GM12891 (cell line): ENCODE measurements around the gene ACSS1.

Experiments
- DNase-seq: peaks from one replicate; pipeline ENCODE4 v3.0.0; 2011; ENCODE audit warnings: low spot score; ENCODE audit not compliant: insufficient read length
- FAIRE-seq: peaks from 2 replicates; lab custom pipeline; 2011; peaks lifted over from hg19 to GRCh38; lab: Jason Lieb, UNC
- PAX5 ChIP-seq: IDR thresholded peaks from 2 replicates; pipeline ENCODE4 v1.6.1; 2011; ENCODE audit warnings: low read length, moderate library complexity, mild to moderate bottlenecking; ENCODE audit not compliant: insufficient read depth, severe bottlenecking
- POLR2A ChIP-seq: IDR thresholded peaks from 2 replicates; pipeline ENCODE4 v1.6.1; 2011; ENCODE audit warnings: low read depth, low read length, control low read depth
- POLR2AphosphoS5 ChIP-seq: IDR thresholded peaks from 2 replicates; pipeline ENCODE4 v1.6.1; 2011; ENCODE audit warnings: low read depth, low read length, control low read depth
- POU2F2 ChIP-seq: IDR thresholded peaks from 2 replicates; pipeline ENCODE4 v1.6.1; 2011; ENCODE audit warnings: low read depth, mild to moderate bottlenecking, control low read depth, low read length, moderate library complexity
- SPI1 ChIP-seq: IDR thresholded peaks from 2 replicates; pipeline ENCODE4 v1.6.1; 2011; ENCODE audit warnings: low read depth, low read length, control low read depth
- TAF1 ChIP-seq: IDR thresholded peaks from 2 replicates; pipeline ENCODE4 v1.6.1; 2011; ENCODE audit warnings: low read depth, low read length, control low read depth

ACSS1 gene

GRCh38 chr20:25016471-25016870, 41.5 kb downstream of the ACSS1 start:
- TF ChIP-seq PAX5: no peak
- TF ChIP-seq POLR2A: no peak
- TF ChIP-seq POU2F2: no peak
- TF ChIP-seq SPI1: no peak
- TF ChIP-seq POLR2AphosphoS5: no peak
- no peak for TF ChIP-seq TAF1
- no peak for FAIRE-seq

DNA sequence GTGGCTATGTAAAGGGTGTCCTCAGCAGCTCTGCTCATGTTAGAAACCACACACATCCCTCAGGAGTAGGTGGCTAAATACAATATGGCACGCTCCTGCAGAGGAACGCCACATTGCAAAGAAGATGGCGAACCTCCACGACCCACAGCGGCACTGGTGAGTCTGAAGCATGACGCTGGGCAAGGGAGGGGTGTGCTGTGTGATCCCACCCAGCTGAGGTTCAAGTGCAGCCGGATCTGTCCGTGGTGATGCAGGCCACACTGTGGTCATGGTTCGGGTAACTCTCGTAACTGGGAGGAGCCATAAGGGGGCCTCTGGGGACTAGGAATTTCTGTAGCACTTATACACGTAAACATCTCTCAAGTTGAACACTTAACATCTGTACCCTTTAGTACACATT, 42.0 kb downstream of the ACSS1 start:
- FAIRE-seq: peak; percentile 9
- TF ChIP-seq POLR2A: no peak
- no peak for TF ChIP-seq SPI1
- no peak for TF ChIP-seq TAF1
- TF ChIP-seq POU2F2: no peak
- no peak for TF ChIP-seq PAX5
- no peak for TF ChIP-seq POLR2AphosphoS5
- DNase-seq: no peak

More at GRCh38 chr20:25016471-25016870, 41.5 kb downstream of the ACSS1 start:
- no peak for DNase-seq

GRCh38 chr20:25014816-25015215, 43.1 kb downstream of the ACSS1 start:
- no peak for DNase-seq
- TF ChIP-seq PAX5: no peak
- no peak for TF ChIP-seq POLR2AphosphoS5
- no peak for TF ChIP-seq POLR2A
- TF ChIP-seq POU2F2: no peak
- no peak for TF ChIP-seq SPI1
- TF ChIP-seq TAF1: no peak
- FAIRE-seq: no peak

DNA sequence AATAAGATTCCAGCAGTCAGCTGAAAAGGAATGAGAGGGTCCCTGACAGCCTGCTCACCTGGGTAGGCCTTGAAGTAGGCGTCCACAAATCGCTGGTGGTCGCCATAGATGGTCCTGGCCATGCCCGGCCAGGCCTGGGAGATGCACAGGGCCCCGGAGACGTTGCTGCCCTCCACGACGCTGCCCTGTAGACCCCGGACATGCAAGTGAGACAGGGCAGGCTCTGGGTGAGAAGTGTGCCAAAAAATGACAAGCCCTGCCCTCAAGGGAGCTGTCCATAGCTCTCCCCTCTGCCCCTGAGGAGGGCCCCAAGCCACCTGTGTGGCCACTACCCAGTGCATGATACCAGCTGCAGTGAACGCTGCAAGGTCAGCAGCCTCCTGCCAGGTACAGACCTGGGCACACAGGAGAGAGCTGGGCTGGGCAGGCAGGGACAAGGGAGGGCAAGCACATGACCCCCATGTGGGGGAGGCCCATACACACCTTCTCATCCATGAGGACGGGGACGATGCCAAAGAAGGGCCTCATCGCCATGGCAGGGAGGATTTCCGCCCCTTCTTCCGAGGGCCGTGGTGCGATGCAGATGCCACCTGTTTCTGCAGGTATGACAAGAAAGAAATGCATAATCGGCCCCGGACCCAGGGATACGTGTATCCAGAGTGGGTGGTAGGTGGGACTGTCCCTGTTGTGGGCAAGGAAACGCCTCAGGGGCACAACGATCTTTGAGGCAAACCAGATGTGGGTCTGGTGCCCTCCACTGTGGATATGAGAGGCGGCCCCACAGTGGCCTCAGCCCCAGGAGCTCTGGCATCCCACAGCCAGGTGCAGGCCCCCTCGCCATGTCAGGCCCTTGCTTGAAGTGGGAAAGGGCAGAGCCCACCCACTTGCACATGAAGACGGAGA, 44.2 kb downstream of the ACSS1 start:
- no peak for TF ChIP-seq PAX5
- TF ChIP-seq POLR2AphosphoS5: no peak
- TF ChIP-seq TAF1: no peak
- no peak for TF ChIP-seq POU2F2
- TF ChIP-seq SPI1: no peak
- no peak for TF ChIP-seq POLR2A
- FAIRE-seq (no peak), DNase-seq (no peak)

DNA sequence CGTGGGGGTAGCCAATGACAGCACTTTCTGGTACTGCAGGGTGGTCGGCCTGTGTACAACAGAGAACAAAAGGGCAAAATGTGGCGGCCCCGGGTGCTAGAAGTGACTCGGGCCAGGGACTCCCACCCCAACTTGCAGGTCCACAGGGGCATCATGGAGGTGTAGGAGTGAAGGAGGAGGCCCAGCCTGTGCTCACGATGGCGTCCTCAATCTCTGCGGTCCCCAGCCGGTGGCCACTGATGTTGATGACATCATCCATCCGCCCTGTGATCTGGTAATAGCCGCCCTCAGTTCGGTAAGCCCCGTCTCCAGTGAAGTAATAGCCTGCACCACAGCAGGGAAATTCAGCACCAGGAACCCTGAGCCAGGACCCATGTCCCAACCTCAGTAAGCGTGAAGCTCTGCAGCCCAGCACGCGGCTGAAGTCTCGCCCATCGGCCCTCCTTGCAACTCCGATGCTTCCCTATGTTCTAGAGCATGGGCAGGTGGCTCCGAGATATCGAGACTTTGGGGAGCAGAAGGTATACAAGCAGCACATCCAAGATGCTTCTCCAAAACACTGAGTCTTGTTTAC, 45.2 kb downstream of the ACSS1 start:
- TF ChIP-seq POU2F2 (no peak), TAF1 (no peak), POLR2AphosphoS5 (no peak), POLR2A (no peak), SPI1 (no peak), PAX5 (no peak)
- no peak for FAIRE-seq
- no peak for DNase-seq

- DNase-seq (no peak), FAIRE-seq (no peak)
- TF ChIP-seq TAF1 (no peak), POLR2AphosphoS5 (no peak), POLR2A (no peak), SPI1 (no peak), PAX5 (no peak), POU2F2 (no peak)
Observed at GRCh38 chr20:25011831-25012241, 46.1 kb downstream of the ACSS1 start.

GRCh38 chr20:25011261-25011660, 46.7 kb downstream of the ACSS1 start:
- FAIRE-seq: no peak
- TF ChIP-seq POLR2AphosphoS5: no peak
- DNase-seq: no peak

- DNase-seq (no peak), FAIRE-seq (no peak)
- TF ChIP-seq POLR2A (no peak), PAX5 (no peak), SPI1 (no peak), TAF1 (no peak), POLR2AphosphoS5 (no peak), POU2F2 (no peak)
Observed at GRCh38 chr20:25009218-25010145, 48.5 kb downstream of the ACSS1 start.
